Embryonic facial prominence (tissue), 1 donor: ENCODE data around the gene SUSD1.

Source experiments
- DNase-seq: peaks from one replicate; pipeline ENCODE4 v3.0.0-alpha.2; 2016; ENCODE audit errors: extremely low spot score

SUSD1 gene

GRCh38 chr9:112065806-112066606 is 109.1 kb downstream of the SUSD1 start:
- DNase-seq, result no peak

GRCh38 chr9:112064871-112065270 is 110.2 kb downstream of the SUSD1 start:
- DNase-seq, result no peak

DNA sequence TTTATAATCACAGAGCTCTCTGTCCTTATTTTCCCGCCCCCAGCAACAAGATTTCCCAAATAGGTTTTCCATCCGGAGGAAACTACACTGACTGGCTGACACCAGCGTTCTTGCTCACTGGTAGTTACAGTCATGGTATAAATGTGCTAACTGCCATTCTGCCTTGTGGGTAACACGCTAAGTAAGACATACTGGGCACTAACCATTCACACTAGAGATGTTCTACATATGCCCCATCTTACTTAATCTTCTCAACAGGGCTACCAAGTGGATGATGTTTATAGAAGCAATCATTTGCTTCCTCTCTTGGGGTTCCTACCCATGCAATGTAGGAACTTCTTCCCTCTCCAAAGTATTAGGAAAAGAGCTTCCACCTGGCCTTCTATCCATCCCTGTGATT is 111.5 kb downstream of the SUSD1 start:
- DNase-seq, result no peak

DNA sequence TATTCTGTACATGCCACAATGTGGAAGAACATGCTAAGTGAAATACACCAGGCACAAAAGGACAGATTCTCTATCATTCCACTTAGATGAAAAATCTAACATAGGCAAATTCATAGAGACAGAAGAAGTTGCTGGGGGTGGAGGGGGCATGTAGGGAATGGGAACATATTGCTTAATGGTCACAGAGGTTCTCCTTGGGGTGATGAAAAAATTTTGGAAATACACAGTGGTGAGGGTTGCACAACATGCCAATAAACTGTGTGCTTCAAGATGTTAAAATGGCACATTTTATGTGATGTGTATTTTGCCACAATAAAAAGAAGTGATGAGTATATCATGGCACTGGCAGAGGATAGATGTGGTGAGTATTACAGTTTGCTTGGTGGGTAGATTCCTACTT is 111.9 kb downstream of the SUSD1 start:
- DNase-seq, result no peak

- no peak for DNase-seq
Observed at GRCh38 chr9:112061152-112061740, 113.9 kb downstream of the SUSD1 start.

GRCh38 chr9:112059966-112060320 is 115.2 kb downstream of the SUSD1 start:
- no peak for DNase-seq

DNA sequence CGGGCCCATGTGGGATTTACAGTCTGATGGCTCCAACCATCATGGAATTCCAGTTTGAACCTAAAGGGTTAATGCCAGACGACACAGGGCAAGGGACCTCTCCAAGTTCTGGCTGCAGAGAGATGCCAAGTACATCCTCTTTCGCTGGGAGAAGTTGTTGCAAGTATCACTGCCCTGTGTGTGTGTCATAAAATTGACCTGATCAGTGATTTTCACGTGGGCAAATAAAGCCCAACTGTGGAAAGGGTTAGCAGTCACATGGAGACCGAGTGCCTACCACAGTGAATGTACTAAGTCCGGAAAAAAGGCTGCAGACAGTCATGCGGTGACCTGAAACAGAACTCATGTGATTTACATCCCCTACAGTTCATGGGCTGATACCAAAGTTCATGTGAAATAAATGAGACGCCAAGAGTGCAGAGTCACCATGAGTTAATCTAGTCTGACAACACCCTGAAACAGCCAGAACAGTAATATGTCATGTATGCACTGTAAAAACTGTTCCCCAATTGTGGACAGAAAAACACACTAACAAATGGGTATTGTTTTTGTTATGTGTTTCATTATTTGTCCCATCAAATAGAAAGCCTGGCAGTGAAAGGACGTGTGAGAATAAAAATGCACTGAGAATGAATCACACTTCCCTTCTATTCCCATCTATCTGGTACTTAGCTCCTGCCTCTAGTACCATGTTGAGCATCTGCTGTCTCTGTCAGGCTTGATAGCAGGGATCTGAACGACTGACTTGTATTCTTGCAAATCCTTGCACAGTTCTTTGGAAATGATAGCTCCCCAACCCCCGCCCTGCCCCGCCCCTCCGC is 115.7 kb downstream of the SUSD1 start:
- DNase-seq, result no peak

DNA sequence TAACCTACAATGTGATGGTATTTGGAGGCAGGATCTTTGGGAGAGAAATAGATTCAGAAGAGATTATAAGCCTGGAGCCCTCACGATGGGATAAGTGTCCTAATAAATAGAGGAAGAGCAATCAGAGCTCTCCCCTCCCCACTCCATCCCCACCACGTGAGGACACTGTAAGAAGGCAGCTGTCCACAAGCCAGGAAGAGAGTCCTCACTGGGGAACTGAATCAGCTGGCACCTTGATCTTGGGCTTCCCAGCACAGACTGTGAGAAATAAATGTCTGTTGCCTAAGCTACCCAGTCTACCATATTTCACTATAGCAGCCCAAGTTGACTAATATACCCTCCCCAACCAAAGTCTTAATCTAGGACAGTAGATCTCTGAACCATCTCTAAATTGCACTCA is 118.1 kb downstream of the SUSD1 start:
- DNase-seq, result no peak

- no peak for DNase-seq
Observed at GRCh38 chr9:112054916-112055315, 120.2 kb downstream of the SUSD1 start.

- no peak for DNase-seq
Observed at GRCh38 chr9:112051812-112052211, 123.3 kb downstream of the SUSD1 start.

- peak; percentile 54 for DNase-seq
Observed at GRCh38 chr9:112050544-112051475, 124.3 kb downstream of the SUSD1 start.

DNA sequence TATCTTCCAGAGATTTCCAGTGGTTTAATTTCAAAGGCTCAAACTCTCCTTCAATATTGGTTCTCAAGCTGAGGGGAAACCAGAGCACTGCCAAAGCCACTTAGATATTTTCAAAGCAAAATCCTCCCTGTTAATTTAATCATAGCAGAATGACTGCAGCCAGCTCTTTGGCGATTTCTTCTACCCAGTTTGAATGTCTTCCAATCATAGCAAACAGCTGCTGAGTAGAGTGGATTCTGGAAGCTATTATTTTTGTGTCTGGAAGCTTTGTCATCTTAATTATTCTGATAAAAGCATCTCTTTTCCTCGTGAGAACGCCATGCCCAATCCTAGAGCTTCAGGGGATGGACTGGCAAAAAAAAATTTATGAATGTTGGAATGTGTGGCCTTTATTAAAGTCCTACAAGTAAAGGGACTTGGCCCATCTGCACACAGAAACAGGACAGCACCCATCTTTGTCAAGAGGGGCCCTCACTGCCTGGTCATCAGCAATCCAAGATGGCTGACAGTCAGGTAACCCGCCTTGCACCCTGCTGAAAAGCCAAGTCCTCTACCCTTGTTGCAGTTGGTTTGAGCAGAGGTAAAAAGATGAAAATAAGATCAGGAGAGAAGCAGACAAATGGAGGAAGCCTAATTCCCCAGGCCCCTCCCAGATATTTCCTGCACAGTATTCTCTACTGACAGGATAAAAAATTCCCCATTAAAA is 125.1 kb downstream of the SUSD1 start:
- peak; percentile 7 for DNase-seq

DNA sequence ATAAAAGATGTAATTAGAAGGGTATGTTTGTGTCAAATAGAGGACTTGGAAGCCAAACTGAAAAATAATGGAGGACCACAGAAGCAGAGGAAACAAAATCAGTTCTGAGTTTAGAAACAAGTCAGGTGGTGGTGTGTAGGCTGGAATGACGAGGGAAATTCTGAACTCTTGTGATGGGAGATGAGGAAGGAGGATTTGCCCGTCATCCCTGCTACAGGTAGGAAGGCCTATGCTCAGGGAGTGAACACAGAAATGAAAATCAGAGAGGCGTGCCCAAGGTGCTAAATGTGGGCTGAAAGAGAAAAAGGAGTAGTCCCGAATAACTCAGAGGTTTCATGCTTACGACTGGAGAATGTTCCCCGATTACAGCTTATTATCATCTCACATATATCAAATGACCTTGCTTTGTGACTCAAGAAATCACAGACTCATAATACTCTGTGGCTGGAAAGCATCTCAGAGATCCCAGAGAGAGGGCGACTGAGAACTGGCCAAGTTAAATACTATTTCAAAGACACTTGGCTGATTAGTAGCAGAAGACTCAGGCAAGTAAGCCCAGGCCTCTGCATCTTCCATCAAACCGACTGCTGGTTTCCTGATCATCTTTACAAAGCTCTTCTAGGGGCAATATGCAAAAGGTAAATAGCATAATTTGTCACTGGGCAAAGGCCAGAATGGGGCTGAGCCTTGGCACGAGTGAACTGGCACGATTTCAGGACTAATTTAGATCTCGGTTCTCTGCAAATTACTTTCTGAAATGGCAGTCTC is 126.0 kb downstream of the SUSD1 start:
- no peak for DNase-seq

GRCh38 chr9:112047538-112048066 is 127.5 kb downstream of the SUSD1 start:
- no peak for DNase-seq

GRCh38 chr9:112046181-112046580 is 128.9 kb downstream of the SUSD1 start:
- no peak for DNase-seq

DNA sequence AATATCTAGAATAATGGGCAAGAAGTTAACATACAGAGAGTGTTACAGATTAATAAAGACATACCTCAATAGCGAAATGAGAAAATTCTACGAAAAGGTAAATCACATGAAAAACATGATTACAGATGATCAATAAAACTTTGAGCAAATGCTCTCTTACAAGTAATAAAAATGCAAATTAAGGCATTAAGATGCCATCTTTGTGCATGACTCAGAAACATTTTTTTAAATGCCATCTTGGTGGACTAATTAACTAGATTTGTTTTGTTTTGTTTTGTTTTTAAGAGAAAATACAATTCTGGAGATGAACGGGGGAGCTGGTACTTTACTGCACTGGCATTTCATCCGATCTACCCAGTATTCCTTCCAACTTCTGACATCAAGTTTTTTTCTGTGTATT is 130.2 kb downstream of the SUSD1 start:
- DNase-seq, result no peak

DNA sequence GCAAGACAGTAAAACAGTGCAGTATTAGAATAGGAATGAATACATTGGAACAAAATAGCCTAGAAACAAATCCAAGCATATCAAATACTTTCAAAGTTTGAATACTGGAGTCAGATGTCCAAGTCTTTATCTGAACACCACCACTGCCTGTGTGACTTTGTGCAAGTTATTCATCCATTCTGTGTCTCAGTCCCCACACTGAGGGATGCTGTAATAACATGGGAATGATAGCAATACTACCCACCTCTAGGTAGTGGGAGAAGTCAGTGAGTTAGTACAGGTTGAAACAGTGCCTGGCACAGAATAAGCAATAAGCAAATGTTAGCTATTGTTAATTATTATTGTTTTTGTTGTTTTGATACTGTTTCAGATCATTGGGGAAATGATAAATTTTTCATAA is 130.9 kb downstream of the SUSD1 start:
- DNase-seq, result no peak

- DNase-seq, result no peak
Observed at GRCh38 chr9:112043423-112043822, 131.7 kb downstream of the SUSD1 start.

DNA sequence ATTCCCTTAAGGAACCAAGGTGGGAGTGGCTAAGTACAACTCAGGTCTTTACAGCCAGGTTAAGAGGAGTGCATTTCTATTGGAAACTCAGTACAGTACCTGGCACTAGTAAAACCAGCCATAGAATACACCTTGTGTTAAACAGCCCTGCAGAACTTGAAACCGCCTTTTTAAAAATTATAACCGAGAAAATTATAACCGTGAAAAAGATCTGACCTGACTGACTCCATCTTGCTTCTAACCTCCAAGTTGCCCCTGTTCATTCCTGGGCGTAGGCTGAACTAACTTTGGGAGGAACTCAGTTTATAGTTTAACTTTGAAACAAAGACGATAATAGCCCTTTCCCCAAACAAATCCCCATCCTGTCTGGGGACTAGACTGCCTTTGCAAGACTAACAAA is 132.3 kb downstream of the SUSD1 start:
- no peak for DNase-seq

DNA sequence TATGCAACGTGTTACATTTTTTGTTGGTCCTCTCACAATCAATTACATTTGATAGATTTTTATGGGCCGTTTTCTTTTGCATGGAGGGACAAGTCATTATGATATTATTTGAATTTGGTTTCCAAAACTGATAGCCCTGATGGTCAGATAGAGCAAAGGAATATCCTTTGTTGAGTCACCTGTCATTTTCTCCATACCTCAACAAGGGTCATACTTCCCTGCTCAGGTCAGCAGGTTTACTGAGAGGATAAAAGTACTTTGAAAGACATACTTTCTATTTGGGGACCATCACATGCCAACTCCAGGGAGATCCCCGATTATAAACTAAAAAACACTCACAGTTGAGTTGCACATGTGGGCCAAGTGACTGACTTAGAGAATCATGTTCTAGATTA is 132.9 kb downstream of the SUSD1 start:
- DNase-seq, result no peak
